GM19023 (cell line): Measurements from ENCODE around the gene RNASEH2A.

Source experiments
- ATAC-seq: cut with Tn5 transposase; IDR thresholded peaks from one replicate; pipeline ENCODE4 v1.9.1; 2021; ENCODE audit warnings: mild to moderate bottlenecking, moderate library complexity; ENCODE audit not compliant: unreplicated experiment

The RNASEH2A gene

DNA sequence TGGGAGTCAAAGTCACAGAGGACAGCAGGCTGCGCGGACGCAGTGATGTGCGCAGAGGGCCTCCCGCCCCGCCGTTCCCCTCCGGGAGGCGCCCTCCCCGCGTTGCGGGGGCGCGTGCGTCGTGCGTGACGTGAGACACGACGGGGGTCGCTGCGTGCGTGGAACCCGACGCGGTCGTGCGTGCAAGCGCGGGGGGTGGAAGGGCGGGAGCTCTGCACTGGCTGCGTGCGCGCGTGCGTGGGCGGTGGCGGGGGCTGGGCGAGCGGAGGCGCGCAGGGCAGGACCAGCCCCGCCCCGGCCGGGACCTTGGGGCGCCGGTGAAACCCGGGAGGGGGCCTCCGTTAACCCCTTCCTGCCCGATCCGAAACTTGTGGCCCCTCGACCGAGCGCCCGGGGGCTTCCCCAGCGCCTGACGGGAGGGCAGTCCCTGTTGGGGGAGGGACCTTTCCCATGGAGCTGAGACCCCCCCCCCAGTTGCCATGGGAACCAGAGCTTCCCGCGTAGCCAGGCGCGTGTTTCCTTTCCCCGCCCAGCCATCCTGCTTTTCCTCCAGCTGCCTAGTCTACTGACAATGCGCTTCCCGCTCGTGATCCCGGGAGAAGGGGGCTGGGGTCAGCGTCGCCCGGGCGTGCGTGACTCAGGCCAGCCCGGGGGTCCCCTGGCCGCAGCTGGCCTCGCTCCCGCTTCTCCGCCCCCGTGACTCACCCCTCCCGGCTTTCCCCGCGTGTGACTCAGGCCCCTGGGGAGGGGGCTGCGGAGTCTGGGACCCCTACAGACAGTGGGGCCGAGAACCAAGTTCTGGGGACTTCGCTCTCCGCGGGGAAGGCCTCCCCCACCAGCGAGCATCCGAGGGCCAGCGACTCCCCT lies 23.7 kb upstream of the RNASEH2A start:
- peak; percentile 45 for ATAC-seq

DNA sequence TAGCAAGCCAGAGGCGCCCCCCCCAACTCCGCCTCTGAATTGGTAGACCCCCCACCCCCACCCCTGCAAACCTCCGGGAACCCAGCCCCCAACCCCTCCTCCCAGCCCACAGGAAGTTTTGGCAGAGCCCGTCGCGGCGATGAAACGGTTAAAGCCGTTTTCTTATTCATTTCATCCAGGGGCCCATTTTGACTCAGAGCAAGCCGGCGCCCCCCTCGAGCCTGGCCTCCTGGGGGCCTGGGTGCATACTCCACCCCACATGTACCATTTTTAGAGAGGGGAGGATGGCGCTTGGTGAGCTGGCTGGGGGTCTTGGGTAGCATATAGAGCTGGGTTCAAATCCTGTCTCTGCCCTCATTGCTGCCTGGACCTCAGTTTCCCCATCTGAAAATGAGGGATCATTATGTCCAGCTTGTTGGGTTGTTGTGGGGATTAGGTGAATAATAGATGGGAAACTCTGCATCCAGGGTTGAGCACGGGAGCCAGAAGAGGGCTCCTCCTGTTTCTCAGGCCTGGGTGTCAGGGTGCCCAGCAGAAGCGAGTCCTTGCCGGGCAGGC lies 23.0 kb upstream of the RNASEH2A start:
- no peak for ATAC-seq

DNA sequence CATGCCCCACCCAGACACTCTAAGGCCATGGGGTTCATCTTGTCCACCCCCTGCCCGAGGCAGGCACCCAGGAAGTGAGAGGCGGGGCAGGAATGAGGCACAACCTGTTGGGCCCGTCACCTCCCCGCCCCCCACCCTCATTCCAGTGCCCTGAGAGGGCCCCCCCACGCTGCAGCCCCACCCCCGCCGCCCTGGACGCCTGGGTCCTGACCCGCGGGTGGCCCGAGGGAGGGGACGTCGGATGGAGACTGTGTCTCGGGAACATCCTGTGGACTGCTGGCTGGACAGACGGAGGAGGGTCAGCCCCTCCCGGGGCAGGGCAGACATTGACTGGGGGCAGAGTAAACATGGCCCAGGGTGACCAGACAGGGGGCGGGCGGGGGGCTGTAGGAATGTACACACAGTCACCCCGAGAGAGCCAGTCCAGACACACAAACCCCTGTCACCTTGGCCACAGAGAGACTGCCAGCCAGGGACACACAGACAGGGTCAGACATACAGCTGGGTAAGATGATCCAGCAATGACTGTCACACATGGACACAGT lies 22.5 kb upstream of the RNASEH2A start:
- ATAC-seq: no peak

DNA sequence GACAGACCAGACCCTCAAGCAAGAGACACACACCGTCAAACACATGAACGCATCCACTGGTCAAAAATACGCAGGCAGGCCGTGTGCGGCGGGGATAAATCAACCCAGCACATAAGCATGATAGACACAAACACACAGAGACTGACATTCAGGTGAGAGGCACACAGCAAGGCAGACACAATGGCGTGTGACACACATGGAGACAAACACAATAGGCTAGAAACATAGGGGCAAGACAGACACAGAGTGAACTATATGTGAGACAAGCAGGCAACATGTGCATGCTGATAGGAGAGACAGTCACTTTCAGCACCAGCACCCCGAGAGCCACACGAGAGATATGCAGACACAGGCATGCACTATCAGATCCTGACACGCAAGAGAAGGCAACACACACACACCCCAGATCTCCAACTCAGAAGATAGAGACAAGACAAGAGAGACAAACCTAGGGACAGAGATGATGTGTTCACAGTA lies 22.0 kb upstream of the RNASEH2A start:
- ATAC-seq: no peak

DNA sequence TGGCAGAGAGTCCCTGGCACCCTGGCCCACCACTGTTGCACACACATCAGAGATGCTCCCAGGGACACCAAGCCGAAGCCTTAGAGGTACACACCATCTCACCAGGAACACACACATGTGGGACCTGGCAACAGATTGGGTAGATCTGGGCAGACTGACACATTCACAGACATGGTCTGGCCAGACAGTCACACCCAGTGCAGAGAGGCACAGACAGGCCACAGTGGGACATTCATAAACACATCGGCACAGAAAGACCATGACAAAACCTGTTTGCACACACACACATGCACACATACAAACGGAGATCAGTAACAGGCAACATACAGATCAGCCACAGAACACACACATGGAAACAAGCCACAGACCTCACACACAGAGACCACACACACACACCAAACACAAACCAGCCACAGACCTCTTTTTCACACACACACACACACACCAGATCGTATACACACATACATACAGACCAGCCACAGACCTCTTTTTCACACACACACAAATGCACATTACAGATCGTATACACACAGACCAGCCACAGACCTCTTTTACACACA lies 21.4 kb upstream of the RNASEH2A start:
- no peak for ATAC-seq

DNA sequence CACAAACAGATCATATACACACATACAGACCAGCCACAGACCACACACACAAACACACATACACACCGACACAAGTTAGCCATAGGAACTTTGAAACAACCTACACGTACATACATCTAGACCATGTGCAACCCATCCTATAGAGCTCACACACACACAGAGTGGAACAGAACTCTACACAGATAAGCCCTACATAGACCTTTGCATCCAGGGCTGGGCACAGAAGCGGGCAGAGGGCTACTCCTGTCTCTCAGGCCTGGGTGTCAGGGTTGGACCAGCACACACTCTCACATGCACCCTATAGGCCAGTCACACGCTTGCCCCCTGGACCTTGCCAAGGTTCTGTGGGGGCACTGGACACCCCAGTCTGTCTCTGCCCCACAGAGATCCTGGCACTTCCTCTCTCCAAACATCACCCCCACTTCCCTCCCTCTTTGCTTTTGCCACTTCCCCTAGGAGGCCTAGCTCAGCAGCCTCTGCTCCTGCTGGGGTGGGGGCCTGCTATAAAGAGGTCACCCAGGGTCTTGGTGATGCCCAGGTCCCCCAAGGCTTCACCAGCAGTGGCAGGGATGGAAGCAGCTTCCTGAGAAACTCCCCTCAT lies 20.9 kb upstream of the RNASEH2A start:
- no peak for ATAC-seq

DNA sequence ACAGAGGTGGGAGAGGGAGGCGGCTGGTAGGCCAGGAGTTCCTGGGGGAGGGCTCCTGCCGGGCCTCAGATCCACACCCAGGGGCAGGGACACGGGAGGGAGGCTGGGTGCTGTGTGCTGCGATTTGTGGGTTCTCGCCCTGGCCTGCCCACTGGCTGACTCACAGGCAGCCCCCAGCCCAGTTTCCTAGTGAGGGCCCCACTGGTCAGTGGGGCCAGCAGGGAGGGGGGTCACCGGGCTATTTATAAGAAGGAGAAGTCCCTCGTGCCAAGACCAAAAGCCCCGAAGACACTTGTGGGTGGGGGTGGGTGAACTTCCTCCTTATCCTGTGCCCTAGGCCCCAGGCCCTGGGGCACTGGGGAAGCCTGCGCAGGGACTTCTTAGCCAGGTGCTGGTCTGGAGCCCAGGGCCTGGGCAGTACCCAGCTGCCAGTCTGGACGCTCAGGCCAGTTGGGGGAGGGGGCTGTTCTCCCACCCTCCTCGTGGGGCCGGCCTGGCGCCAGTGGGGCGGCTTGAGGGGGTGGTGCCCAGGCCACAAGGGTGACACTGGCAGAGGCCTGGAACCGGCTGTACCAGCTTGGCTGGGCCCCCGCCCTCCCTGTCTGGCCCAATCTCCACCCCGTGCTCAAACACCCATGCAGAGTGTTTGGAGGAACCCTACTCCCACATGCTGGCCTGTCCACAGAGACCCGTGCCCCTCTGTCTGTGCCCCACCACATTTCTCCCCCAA lies 20.1 kb upstream of the RNASEH2A start:
- ATAC-seq: no peak

DNA sequence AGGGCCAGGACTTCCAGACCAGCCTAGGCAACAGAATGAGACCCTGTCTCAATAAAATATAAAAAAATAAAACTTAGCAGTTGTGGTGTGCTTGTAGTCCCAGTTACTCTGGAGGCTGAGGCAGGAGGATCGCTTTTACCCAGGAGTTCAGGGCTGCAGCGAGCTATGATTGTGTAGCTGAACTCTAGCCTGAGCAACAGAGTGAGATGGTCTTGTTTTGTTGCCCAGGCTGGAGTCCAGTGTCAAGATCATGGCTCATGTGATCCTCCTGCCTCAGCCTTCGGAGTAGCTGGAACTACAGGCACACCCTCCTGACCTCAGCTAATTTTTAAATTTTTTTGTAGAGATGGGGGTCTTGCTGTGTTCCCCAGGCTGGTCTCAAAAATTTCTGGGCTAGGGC lies 19.4 kb upstream of the RNASEH2A start:
- no peak for ATAC-seq

DNA sequence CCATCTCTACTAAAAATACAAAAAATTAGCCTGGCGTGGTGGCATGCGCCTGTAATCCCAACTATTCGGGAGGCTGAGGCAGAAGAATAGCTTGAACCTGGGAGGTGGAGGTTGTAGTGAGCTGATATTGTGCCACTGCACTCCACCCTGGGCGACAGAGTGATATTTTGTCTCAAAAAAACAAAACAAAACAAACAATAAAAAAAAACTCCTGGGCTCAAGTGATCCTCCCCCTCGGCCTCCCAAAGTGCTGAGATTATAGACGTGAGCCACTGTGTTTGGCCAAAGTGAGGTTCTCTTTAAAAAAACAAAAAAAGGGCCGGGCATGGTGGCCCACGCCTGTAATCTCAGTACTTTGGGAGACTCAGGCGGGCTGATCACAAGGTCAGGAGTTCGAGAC lies 18.9 kb upstream of the RNASEH2A start:
- no peak for ATAC-seq

DNA sequence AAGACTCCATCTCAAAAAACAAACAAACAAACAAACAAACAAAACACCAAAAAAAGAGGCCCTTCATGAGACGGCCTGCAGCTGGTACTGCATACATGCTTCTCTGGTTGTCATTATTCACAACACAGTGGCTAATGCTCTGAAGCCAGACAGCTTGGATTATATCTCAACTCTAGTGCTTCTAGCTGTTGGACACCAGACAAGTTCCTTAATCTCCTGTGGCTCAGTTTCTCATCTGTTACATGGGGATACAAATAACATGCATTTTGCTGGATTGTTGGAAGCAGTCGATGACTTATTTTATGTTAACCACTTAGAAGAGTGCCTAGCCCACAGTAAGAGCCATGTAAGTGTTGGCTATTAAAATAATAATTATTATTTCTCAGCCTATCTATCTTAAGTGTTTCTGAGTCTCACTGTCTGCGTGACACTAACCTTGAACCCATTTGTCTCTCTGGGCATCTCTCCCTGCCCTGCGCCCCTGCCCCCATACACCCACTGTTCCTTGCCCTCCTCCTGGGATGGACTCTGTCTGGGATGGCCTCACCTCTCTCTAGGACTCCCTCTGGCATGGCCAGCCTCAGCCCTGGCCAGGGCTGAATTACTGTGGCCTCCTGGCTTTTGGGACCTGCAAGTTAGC lies 18.2 kb upstream of the RNASEH2A start:
- no peak for ATAC-seq

DNA sequence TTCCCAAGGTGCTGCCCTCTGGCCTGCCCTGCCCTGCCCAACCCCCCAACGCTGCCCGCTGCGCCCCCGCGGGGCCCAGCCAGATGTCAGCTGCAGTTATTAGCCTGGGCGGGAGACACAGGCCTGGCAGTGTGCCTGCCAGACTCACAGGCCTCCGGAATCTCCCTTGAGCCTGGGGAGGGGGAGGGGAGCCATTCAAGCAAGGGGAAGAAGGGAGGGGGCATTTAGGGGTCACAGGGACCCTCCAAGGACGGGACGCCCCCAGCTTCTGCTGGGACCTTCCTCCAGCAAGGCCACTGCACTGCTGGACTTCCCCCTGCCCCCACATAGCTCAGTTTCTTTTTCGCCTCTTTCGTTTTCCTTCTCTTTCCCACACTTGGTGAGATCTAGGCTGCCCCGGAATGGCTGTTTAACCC lies 17.7 kb upstream of the RNASEH2A start:
- ATAC-seq: no peak

DNA sequence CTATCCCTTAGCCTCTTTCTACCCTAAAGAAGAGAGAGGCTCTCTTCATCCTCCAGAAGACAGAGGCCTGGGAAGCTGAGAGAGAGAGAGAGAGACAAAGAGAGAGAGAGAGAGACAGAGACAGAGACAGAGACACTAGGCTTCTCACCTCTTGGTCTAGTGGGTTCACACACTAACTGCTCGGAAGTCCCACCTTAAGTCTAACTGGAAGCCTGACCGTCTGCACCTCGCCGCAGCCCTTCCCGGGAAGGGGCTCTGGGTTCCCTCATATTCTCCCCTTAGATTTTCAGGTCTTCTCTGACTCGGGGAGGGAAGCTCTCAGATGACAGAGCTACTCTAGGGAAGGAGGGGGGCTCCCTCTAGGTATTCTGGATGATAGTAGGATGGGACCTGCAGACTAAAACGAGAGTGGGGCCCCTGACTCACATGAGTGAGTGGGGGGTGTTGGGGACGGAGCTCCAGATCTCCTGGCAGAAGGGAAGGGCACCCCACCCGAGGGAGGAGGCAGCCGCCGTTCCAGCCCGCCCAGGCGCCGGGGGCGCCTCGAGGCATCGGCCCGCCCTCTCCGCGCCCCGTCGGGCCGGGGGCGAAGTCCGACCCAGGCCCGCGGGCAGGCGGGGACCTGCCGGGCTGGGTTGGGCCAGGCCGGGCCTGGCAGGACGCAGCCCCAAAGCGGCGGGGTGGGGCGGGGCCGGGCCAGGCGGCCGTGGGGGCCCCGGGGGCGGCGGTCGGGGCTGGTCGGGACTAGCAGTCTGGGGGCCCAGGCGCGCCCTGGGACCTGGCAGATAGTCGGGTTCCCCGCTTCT lies 17.1 kb upstream of the RNASEH2A start:
- ATAC-seq: no peak

DNA sequence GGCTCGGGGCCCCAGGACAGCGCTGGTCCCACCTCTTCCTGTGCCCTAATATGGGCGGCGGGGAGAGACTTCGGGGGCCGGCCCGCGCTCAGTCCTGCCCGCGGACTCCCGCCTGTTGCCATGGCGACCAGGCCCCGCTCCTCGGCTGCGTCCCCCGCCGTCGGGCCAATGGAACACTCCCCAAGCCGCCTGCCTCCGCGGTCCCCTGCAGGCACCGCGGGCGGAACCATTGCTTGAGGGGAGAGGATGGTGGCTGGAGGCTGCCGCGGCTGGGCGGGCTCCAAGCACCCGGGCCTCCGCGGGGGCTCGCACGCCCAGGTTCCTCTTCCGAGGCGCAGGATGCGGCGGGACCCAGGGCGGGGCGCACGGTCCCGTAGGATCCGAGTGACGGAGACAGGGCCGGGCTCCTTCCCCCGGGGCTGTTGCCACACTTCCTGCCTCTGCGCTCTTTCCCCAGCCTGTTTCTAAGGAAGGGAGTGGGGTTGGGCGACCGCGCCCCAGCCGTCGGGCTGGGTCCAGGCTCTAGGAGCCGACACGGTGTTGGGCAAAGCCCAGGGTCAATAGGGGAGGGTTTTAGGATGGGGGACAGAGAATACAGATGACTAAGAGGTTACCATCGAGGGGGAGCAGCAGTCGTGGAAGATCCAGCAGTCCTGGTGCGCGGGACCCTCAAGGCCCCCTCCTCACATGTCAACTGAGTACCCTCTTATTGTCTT lies 16.3 kb upstream of the RNASEH2A start:
- ATAC-seq: peak; percentile 38

DNA sequence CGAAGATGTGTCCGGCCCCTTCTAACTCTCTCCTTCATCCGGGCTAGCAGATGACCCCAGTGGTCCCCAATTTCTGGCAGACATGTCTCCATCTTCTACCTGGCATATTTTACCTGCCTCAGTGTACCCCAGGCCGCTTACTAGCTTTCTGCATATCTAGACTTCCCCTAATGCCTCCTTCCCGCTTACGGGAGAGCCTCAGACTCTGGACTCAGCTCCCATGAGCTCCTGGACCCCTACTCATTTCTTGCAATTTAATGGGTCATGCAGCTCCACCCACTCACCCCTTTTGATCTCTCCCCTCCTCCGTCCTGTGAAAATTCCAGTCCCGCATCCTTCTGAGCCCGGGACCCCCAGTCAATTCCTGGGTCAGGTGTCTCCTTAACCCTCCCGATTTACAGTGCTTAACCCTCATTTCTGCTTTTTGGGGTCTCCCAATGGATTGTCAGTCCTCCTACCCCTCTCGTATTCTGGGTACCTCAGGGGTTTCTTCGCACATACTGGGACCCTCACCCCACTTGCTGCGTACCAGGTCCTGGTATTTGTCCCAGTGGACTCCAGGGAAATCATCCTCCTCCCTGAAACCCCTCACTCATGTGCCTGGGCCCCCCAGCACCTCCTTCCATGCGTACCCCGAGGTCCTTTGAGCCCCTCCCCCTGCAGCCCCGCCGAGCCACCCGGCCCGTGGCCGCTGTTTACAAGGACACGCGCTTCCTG lies 15.6 kb upstream of the RNASEH2A start:
- ATAC-seq: no peak

DNA sequence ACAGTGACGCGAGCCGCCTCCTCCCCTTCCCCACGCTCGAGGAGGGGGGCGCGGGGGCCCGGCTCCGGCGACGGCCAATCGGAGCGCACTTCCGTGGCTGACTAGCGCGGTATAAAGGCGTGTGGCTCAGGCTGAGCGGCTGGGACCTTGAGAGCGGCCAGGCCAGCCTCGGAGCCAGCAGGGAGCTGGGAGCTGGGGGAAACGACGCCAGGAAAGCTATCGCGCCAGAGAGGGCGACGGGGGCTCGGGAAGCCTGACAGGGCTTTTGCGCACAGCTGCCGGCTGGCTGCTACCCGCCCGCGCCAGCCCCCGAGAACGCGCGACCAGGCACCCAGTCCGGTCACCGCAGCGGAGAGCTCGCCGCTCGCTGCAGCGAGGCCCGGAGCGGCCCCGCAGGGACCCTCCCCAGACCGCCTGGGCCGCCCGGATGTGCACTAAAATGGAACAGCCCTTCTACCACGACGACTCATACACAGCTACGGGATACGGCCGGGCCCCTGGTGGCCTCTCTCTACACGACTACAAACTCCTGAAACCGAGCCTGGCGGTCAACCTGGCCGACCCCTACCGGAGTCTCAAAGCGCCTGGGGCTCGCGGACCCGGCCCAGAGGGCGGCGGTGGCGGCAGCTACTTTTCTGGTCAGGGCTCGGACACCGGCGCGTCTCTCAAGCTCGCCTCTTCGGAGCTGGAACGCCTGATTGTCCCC lies 14.9 kb upstream of the RNASEH2A start, which contains the start of gene JUNB:
Gene JUNB, plus strand, starts transcription at position 142 of the 706 bp plus-strand sequence. Its CDS starts 286 bp downstream, at position 428.
- peak; percentile 28 for ATAC-seq

DNA sequence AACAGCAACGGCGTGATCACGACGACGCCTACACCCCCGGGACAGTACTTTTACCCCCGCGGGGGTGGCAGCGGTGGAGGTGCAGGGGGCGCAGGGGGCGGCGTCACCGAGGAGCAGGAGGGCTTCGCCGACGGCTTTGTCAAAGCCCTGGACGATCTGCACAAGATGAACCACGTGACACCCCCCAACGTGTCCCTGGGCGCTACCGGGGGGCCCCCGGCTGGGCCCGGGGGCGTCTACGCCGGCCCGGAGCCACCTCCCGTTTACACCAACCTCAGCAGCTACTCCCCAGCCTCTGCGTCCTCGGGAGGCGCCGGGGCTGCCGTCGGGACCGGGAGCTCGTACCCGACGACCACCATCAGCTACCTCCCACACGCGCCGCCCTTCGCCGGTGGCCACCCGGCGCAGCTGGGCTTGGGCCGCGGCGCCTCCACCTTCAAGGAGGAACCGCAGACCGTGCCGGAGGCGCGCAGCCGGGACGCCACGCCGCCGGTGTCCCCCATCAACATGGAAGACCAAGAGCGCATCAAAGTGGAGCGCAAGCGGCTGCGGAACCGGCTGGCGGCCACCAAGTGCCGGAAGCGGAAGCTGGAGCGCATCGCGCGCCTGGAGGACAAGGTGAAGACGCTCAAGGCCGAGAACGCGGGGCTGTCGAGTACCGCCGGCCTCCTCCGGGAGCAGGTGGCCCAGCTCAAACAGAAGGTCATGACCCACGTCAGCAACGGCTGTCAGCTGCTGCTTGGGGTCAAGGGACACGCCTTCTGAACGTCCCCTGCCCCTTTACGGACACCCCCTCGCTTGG lies 14.1 kb upstream of the RNASEH2A start:
- no peak for ATAC-seq

DNA sequence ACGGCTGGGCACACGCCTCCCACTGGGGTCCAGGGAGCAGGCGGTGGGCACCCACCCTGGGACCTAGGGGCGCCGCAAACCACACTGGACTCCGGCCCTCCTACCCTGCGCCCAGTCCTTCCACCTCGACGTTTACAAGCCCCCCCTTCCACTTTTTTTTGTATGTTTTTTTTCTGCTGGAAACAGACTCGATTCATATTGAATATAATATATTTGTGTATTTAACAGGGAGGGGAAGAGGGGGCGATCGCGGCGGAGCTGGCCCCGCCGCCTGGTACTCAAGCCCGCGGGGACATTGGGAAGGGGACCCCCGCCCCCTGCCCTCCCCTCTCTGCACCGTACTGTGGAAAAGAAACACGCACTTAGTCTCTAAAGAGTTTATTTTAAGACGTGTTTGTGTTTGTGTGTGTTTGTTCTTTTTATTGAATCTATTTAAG lies 13.5 kb upstream of the RNASEH2A start:
- ATAC-seq: no peak
